ENCODE data around the gene LIMCH1. TPM values are rescaled to one million over a fixed set of nuclear protein-coding genes. Genes with fewer than 3 reads are reported as not detected.

Gene LIMCH1
- total and polyA plus RNA-seq, 7 donors, result 0.46 to 26.0 (median 6.7) TPM

DNA sequence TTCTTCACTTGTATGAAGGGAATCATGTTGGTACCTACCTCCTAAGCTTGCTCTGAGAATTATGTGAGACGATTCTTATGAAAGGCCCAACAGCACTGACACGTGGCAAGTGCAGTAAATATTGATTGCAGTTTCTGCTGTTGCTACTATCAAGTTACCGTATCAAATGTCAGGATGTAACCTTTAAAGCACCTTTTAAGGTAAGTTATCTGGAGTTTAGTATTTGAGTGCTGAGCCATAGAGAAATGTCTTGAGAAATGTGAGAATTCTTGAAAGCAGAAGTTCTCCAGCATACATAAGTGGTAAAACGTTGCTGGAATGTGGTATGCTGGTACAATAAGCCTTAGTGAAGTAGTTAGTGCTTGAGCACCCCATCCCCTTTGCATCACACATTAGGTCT lies 120.2 kb downstream of the LIMCH1 start:
- no peak for DNase-seq
- H3K9me3 ChIP-seq, result no peaks in the 10 kb centered on the region
- peaks cover 0 to 8% (median 1%) of the 10 kb centered on the region in 4 donors for H3K4me1 ChIP-seq
- 50 to 56% methylated on average over 4 of the region's 4 CpGs for WGBS, 2 donors
- no peaks in the 10 kb centered on the region for H3K36me3 ChIP-seq
- H3K27me3 ChIP-seq, result no peaks in the 10 kb centered on the region
- intact Hi-C loops (cut with DNase I), result no loop called here
- H3K27ac ChIP-seq, result no peak overlapping the region
- no peak overlapping the region for H3K4me3 ChIP-seq
- TF ChIP-seq EP300 (IDR thresholded peaks at IDR 0.05), result no peak
- no peak for TF ChIP-seq CTCF (IDR thresholded peaks at IDR 0.05)
- TF ChIP-seq POLR2AphosphoS5 (IDR thresholded peaks at IDR 0.05), result no peak
- TF ChIP-seq POLR2A (IDR thresholded peaks at IDR 0.05), result no peak

- WGBS, 2 donors, result 90 to 91% methylated on average over 3 of the region's 3 CpGs
- no peaks in the 10 kb centered on the region for H3K9me3 ChIP-seq
- intact Hi-C loops (cut with DNase I), result no loop called here
- TF ChIP-seq CTCF (IDR thresholded peaks at IDR 0.05), result no peak
- no peak for TF ChIP-seq POLR2A (IDR thresholded peaks at IDR 0.05)
- no peak for TF ChIP-seq EP300 (IDR thresholded peaks at IDR 0.05)
- no peak for TF ChIP-seq POLR2AphosphoS5 (IDR thresholded peaks at IDR 0.05)
- no peak overlapping the region for H3K27ac ChIP-seq
- no peaks in the 10 kb centered on the region for H3K36me3 ChIP-seq
- H3K27me3 ChIP-seq, result no peaks in the 10 kb centered on the region
- no peak overlapping the region for H3K4me3 ChIP-seq
- no peak for DNase-seq
- peaks cover 0 to 8% (median 1%) of the 10 kb centered on the region in 4 donors for H3K4me1 ChIP-seq
These were observed 122.4 kb downstream of the LIMCH1 start for GRCh38 chr4:41660352-41660751.

- no peak overlapping the region for H3K4me3 ChIP-seq
- H3K36me3 ChIP-seq, result peaks cover 0 to under 1% (median 0%) of the 10 kb centered on the region in 4 donors
- peaks cover 0 to 6% (median 1%) of the 10 kb centered on the region in 4 donors for H3K4me1 ChIP-seq
- TF ChIP-seq POLR2AphosphoS5 (IDR thresholded peaks at IDR 0.05), result no peak
- TF ChIP-seq CTCF (IDR thresholded peaks at IDR 0.05), result peak; percentile 48 to 95 (median 68)
- no peaks in the 10 kb centered on the region for H3K9me3 ChIP-seq
- intact Hi-C loops (cut with DNase I), result loop anchor here (1.0 kb wide), 1 partner anchor 381 kb away; no protein-coding TSS in a partner anchor
- H3K27me3 ChIP-seq, result no peaks in the 10 kb centered on the region
- no peak for DNase-seq
- H3K27ac ChIP-seq, result no peak overlapping the region
- 49 to 54% methylated on average over 7 of the region's 7 CpGs for WGBS, 2 donors
These were observed 123.6 kb downstream of the LIMCH1 start for GRCh38 chr4:41661442-41662076.

- intact Hi-C loops (cut with DNase I), result no loop called here
- Histone ChIP-seq H3K4me3 (no peak overlapping the region), H3K27ac (no peak overlapping the region), H3K9me3 (no peaks in the 10 kb centered on the region), H3K4me1 (no peaks in the 10 kb centered on the region), H3K27me3 (no peaks in the 10 kb centered on the region), H3K36me3 (peaks cover 0 to 17% (median 3%) of the 10 kb centered on the region in 4 donors)
- TF ChIP-seq CTCF (IDR thresholded peaks at IDR 0.05) (no peak), POLR2A (IDR thresholded peaks at IDR 0.05) (no peak), EP300 (IDR thresholded peaks at IDR 0.05) (no peak), POLR2AphosphoS5 (IDR thresholded peaks at IDR 0.05) (no peak)
- no peak for DNase-seq
- 81 to 84% methylated on average over 3 of the region's 3 CpGs for WGBS, 2 donors
These were observed 127.8 kb downstream of the LIMCH1 start for GRCh38 chr4:41665636-41666207.
